Psoas muscle (tissue), 8 donors: ENCODE measurements around the gene SLC22A23. TPM values are rescaled to one million over a fixed set of nuclear protein-coding genes. Genes with fewer than 3 reads are reported as not detected.

ENCODE experiments used
- ATAC-seq, 4 donors: fragments of 200-7000 bp; cut with Tn5 transposase; one replicate each; pipeline ENCODE4 v1.9.1; 2020; ENCODE audit warnings: moderate library complexity in 3 of 4, mild to moderate bottlenecking in 2 of 4
- DNase-seq, 2 donors: peaks; one replicate each; pipeline ENCODE4 v3.0.0-alpha.2; 2020
- H3K27ac ChIP-seq: fragments of 200-600 bp; one replicate; pipeline ENCODE4 v1.8.0; 2022
- H3K27me3 ChIP-seq, 3 donors: fragments of 200-600 bp in 1 of 3; one replicate each; pipeline versions ENCODE4 v1.6.1 to v1.8.0; 2013 to 2022; ENCODE audit warnings: low read length in 2 of 3, mild to moderate bottlenecking in 2 of 3, moderate library complexity in 1 of 3; ENCODE audit not compliant: insufficient read depth in 3 of 3
- H3K36me3 ChIP-seq, 2 donors: fragments of 200-600 bp in 1 of 2; one replicate each; pipeline versions ENCODE4 v1.6.1 to v1.8.0; 2013 to 2022; ENCODE audit warnings: low read depth in 1 of 2, mild to moderate bottlenecking in 1 of 2, moderate library complexity in 1 of 2; ENCODE audit not compliant: insufficient read depth in 1 of 2
- H3K4me1 ChIP-seq: fragments of 200-600 bp; one replicate; pipeline ENCODE4 v1.8.0; 2022
- H3K4me3 ChIP-seq: fragments of 200-600 bp; one replicate; pipeline ENCODE4 v1.8.0; 2022; ENCODE audit warnings: mild to moderate bottlenecking
- H3K9me3 ChIP-seq: fragments of 200-600 bp; one replicate; pipeline ENCODE4 v1.8.0; 2022
- CTCF ChIP-seq: fragments of 200-600 bp; IDR thresholded peaks from one replicate; pipeline ENCODE4 v1.8.0; 2022; ENCODE audit warnings: antibody characterized with exemption
- WGBS, 3 donors: extraction: QIAGEN DNeasy Blood & Tissue Kit; methylation state at CpG; one replicate each; pipeline versions ENCODE4 v1.1.6 to v1.1.7; 2013; 5-methylcytosine and 5-hydroxymethylcytosine counted together
- intact Hi-C, 2 donors: fragments of 100-400 bp; cut with DNase I; formaldehyde crosslinking; loops; one replicate each; pipeline versions ENCODE4 v1.11.0 to v1.14.2; 2022
- polyA plus RNA-seq, 3 donors: library from polyadenylated mRNA; stranded (reverse); fragments of 200-250 nt; gene quantifications; one replicate each; pipeline ENCODE4 v1.2.3, GENCODE V29; 2013
- total RNA-seq, 4 donors: library from RNA; stranded (reverse); fragmentation: NEBNext Ultra II Directional in 2 of 4; extraction: Animal tissue kit (Norgen Biotek cat#: 25700) in 2 of 4; gene quantifications; one replicate each; pipeline versions ENCODE4 v1.2.1 to v1.2.4, GENCODE V29; 2021 to 2023
- donor health status: healthy with polysubstance abuse.
- donor health status: DM: no; HTN: no; CAD: no; lungs with moderate emphysema.
- donor health status: Bipolar disorder and iron deficiency.
- donor health status: healthy.
- donor health status: DM: yes; HTN: yes; CAD: no.
- donor health status: DM: no; HTN: no; CAD: no.
- donor health status: DM: no; HTN: no; CAD: no.
- donor health status: DM: yes; HTN: yes; CAD: no.

Gene SLC22A23
- total and polyA plus RNA-seq, 7 donors = 4.6 to 13.7 (median 8.7) TPM

GRCh38 chr6:3501826-3502500 is 45.1 kb upstream of the SLC22A23 start:
- no peaks in the 10 kb centered on the region for H3K4me1 ChIP-seq
- no peak overlapping the region for H3K4me3 ChIP-seq
- no peak for TF ChIP-seq CTCF
- intact Hi-C loops = no loop called here
- no peaks in the 10 kb centered on the region for H3K36me3 ChIP-seq
- DNase-seq = no peak
- ATAC-seq = no peak
- H3K9me3 ChIP-seq = no peaks in the 10 kb centered on the region
- no peak overlapping the region for H3K27ac ChIP-seq
- 71 to 75% (median 75%) methylated on average over 6 of the region's 6 CpGs for WGBS, 3 donors
- no peaks in the 10 kb centered on the region for H3K27me3 ChIP-seq

GRCh38 chr6:3500262-3501014 is 43.6 kb upstream of the SLC22A23 start:
- H3K9me3 ChIP-seq = no peaks in the 10 kb centered on the region
- ATAC-seq (no peak), DNase-seq (no peak)
- H3K4me3 ChIP-seq = no peak overlapping the region
- TF ChIP-seq CTCF = no peak
- no peaks in the 10 kb centered on the region for H3K27me3 ChIP-seq
- no peaks in the 10 kb centered on the region for H3K36me3 ChIP-seq
- no peak overlapping the region for H3K27ac ChIP-seq
- 73 to 74% (median 74%) methylated on average over 7 of the region's 7 CpGs for WGBS, 3 donors
- no peaks in the 10 kb centered on the region for H3K4me1 ChIP-seq
- intact Hi-C loops = no loop called here

GRCh38 chr6:3499603-3500002 is 42.8 kb upstream of the SLC22A23 start:
- H3K4me3 ChIP-seq = no peak overlapping the region
- TF ChIP-seq CTCF = no peak
- intact Hi-C loops = no loop called here
- H3K27ac ChIP-seq = no peak overlapping the region
- no peaks in the 10 kb centered on the region for H3K4me1 ChIP-seq
- WGBS, 3 donors = 55 to 59% (median 56%) methylated on average over 1 of the region's 1 CpG
- H3K9me3 ChIP-seq = no peaks in the 10 kb centered on the region
- no peaks in the 10 kb centered on the region for H3K36me3 ChIP-seq
- no peak for ATAC-seq
- no peaks in the 10 kb centered on the region for H3K27me3 ChIP-seq
- DNase-seq = no peak

- Histone ChIP-seq H3K27me3 (peaks cover 0 to under 1% (median 0%) of the 10 kb centered on the region in 3 donors), H3K27ac (no peak overlapping the region), H3K4me1 (no peaks in the 10 kb centered on the region), H3K9me3 (no peaks in the 10 kb centered on the region), H3K36me3 (no peaks in the 10 kb centered on the region), H3K4me3 (no peak overlapping the region)
- ATAC-seq = no peak
- DNase-seq = no peak
- no peak for TF ChIP-seq CTCF
- WGBS, 3 donors = 89 to 95% (median 93%) methylated on average over 1 of the region's 1 CpG
- intact Hi-C loops = no loop called here
Measured at GRCh38 chr6:3496395-3496794, 39.5 kb upstream of the SLC22A23 start.
